Measurements from ENCODE around the gene ISCA2. TPM values are rescaled to one million over a fixed set of nuclear protein-coding genes. Genes with fewer than 3 reads are reported as not detected.

ISCA2 gene
- total RNA-seq, 1 donor from 2014 or later = 19.8 TPM

DNA sequence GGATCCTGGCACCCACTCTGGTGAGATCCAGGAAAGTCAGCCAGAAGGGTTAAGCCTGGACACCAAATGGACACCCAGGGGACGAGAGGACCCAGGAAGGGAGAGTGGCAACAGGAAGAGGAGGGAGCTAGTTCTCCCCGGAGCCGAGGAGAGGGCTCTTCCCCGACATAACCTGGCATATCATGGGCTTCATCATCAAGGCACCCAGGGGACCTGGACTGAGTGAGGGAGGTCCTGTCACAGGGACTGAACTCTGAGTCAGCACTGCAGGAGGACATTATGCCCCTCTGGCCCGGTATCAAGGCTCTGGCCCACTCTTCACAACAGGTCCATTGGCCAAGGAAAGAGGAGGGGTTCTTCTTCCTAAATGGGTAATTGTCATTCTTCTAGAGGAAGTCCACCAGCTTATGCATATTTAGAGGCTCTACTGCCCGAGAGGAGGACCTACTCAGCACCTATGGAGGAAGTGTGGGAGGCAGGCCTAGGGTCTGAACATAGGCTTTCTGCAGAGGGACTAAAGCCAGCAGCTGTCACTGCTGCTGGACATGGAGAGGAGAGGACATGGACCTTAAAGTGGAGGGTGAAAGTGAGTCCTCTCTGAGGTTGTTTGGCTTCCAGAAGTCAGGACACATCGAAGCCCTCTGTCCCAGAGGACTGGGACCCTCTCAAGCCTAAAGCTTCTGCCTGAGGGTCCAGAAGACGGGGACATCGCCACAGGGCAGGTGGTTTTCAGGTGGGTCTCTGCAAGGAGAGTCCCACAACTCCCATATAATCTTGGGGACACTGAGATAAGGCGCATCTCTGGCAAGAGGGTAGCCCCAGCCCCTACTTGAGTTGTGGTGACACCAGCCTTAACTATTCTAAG lies 18.6 kb downstream of the ISCA2 start:
- Histone ChIP-seq H3K9me3 (ENCODE audit: control insufficient read depth in 3 of 3, low read length in 3 of 3) (no peaks in the 10 kb centered on the region), H3K9ac (ENCODE audit: low read depth in 1 of 3, low read length in 3 of 3) (no peak overlapping the region), H3K27me3 (ENCODE audit: control insufficient read depth in 3 of 3, insufficient read depth in 3 of 3, low read length in 3 of 3) (peaks cover 0 to 14% (median 8%) of the 10 kb centered on the region in 3 donors), H3K4me1 (ENCODE audit: control insufficient read depth in 3 of 3, insufficient read depth in 3 of 3, low read length in 3 of 3) (peaks cover 4 to 14% (median 5%) of the 10 kb centered on the region in 3 donors), H3K4me3 (ENCODE audit: low read length in 3 of 3) (no peak overlapping the region), H3K27ac (ENCODE audit: low read depth, low read length) (no peak overlapping the region), H3K36me3 (ENCODE audit: control insufficient read depth in 3 of 3, insufficient read depth in 3 of 3, low read length in 3 of 3) (peaks cover 0 to 5% (median 4%) of the 10 kb centered on the region in 3 donors)

DNA sequence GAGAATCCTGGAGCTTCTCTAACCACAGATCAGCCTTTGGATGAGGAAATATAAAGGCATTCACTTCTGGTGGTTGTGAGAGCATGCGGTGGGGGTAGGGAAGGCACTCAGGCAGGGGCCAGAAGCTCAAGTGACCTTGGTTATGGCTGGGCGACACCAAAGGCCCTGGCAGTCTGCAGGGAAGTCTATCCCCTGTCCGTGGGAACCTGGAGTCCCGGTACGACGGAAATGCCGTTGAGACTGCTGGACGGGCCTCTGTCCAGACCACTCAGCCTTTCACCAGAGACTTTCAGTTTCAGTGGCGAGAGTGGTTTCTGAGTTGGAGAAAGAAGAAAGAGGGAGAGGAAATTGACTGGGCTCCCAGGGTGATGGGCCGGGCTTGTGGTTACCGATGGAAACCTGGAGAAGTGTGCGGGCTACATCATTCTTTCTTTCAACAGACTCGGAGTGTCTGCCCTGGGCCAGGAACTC lies 20.9 kb downstream of the ISCA2 start:
- Histone ChIP-seq H3K27me3 (ENCODE audit: control insufficient read depth in 3 of 3, insufficient read depth in 3 of 3, low read length in 3 of 3) (peaks cover 0 to 8% (median 7%) of the 10 kb centered on the region in 3 donors), H3K36me3 (ENCODE audit: control insufficient read depth in 3 of 3, insufficient read depth in 3 of 3, low read length in 3 of 3) (peaks cover 0 to 5% (median 2%) of the 10 kb centered on the region in 3 donors), H3K9me3 (ENCODE audit: control insufficient read depth in 3 of 3, low read length in 3 of 3) (no peaks in the 10 kb centered on the region), H3K4me3 (ENCODE audit: low read length in 3 of 3) (peak overlapping the region in 1 of 3 donors; percentile 11), H3K9ac (ENCODE audit: low read depth in 1 of 3, low read length in 3 of 3) (peak overlapping the region in 1 of 3 donors; percentile 47), H3K27ac (ENCODE audit: low read depth, low read length) (no peak overlapping the region), H3K4me1 (ENCODE audit: control insufficient read depth in 3 of 3, insufficient read depth in 3 of 3, low read length in 3 of 3) (peaks cover 4 to 14% (median 5%) of the 10 kb centered on the region in 3 donors)

GRCh38 chr14:74515891-74516412 lies 22.4 kb downstream of the ISCA2 start:
- Histone ChIP-seq H3K27me3 (ENCODE audit: control insufficient read depth in 3 of 3, insufficient read depth in 3 of 3, low read length in 3 of 3) (peaks cover 0 to 7% (median 3%) of the 10 kb centered on the region in 3 donors), H3K4me3 (ENCODE audit: low read length in 3 of 3) (no peak overlapping the region), H3K4me1 (ENCODE audit: control insufficient read depth in 3 of 3, insufficient read depth in 3 of 3, low read length in 3 of 3) (peaks cover 4 to 14% (median 5%) of the 10 kb centered on the region in 3 donors), H3K27ac (ENCODE audit: low read depth, low read length) (no peak overlapping the region), H3K36me3 (ENCODE audit: control insufficient read depth in 3 of 3, insufficient read depth in 3 of 3, low read length in 3 of 3) (peaks cover 0 to 3% (median 2%) of the 10 kb centered on the region in 3 donors), H3K9ac (ENCODE audit: low read depth in 1 of 3, low read length in 3 of 3) (no peak overlapping the region), H3K9me3 (ENCODE audit: control insufficient read depth in 3 of 3, low read length in 3 of 3) (no peaks in the 10 kb centered on the region)

GRCh38 chr14:74516451-74517160 lies 23.0 kb downstream of the ISCA2 start:
- Histone ChIP-seq H3K4me1 (ENCODE audit: control insufficient read depth in 3 of 3, insufficient read depth in 3 of 3, low read length in 3 of 3) (peaks cover 4 to 14% (median 5%) of the 10 kb centered on the region in 3 donors), H3K4me3 (ENCODE audit: low read length in 3 of 3) (no peak overlapping the region), H3K27me3 (ENCODE audit: control insufficient read depth in 3 of 3, insufficient read depth in 3 of 3, low read length in 3 of 3) (peaks cover 0 to under 1% (median 0%) of the 10 kb centered on the region in 3 donors)

DNA sequence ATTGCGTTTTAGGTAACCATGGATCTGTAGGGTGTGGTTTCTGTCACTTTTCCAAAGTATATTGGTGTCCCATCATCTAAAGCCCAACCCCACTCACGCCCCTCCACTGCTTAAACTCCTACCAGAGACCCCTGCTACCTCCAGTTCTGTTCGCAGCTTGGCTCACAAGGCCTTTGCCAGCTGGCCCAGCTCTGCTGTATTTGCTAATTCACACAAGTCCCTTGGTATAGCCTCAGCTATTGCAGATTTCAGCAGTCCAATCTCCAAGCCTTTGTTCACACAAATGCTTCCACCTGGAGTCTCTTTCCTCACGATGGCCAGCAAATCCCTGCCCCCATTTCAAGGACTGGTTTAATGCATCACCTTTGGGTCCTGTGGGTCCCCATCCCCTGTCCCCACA lies 24.2 kb downstream of the ISCA2 start:
- Histone ChIP-seq H3K36me3 (ENCODE audit: control insufficient read depth in 3 of 3, insufficient read depth in 3 of 3, low read length in 3 of 3) (peaks cover 0 to 9% (median 4%) of the 10 kb centered on the region in 3 donors), H3K9me3 (ENCODE audit: control insufficient read depth in 3 of 3, low read length in 3 of 3) (no peaks in the 10 kb centered on the region)

More at GRCh38 chr14:74516451-74517160, 23.0 kb downstream of the ISCA2 start:
- H3K9me3 ChIP-seq (ENCODE audit: control insufficient read depth in 3 of 3, low read length in 3 of 3) = no peaks in the 10 kb centered on the region
- peaks cover 0 to 6% (median 3%) of the 10 kb centered on the region in 3 donors for H3K36me3 ChIP-seq (ENCODE audit: control insufficient read depth in 3 of 3, insufficient read depth in 3 of 3, low read length in 3 of 3)
- H3K27ac ChIP-seq (ENCODE audit: low read depth, low read length) = no peak overlapping the region
- no peak overlapping the region for H3K9ac ChIP-seq (ENCODE audit: low read depth in 1 of 3, low read length in 3 of 3)

GRCh38 chr14:74518221-74518620 lies 24.7 kb downstream of the ISCA2 start:
- Histone ChIP-seq H3K9me3 (ENCODE audit: control insufficient read depth in 3 of 3, low read length in 3 of 3) (no peaks in the 10 kb centered on the region), H3K36me3 (ENCODE audit: control insufficient read depth in 3 of 3, insufficient read depth in 3 of 3, low read length in 3 of 3) (peaks cover 0 to 9% (median 4%) of the 10 kb centered on the region in 3 donors), H3K4me1 (ENCODE audit: control insufficient read depth in 3 of 3, insufficient read depth in 3 of 3, low read length in 3 of 3) (peaks cover 4 to 12% (median 5%) of the 10 kb centered on the region in 3 donors), H3K9ac (ENCODE audit: low read depth in 1 of 3, low read length in 3 of 3) (no peak overlapping the region), H3K4me3 (ENCODE audit: low read length in 3 of 3) (no peak overlapping the region), H3K27ac (ENCODE audit: low read depth, low read length) (no peak overlapping the region), H3K27me3 (ENCODE audit: control insufficient read depth in 3 of 3, insufficient read depth in 3 of 3, low read length in 3 of 3) (no peaks in the 10 kb centered on the region)

More for the DNA sequence above, 24.2 kb downstream of the ISCA2 start:
- Histone ChIP-seq H3K27me3 (ENCODE audit: control insufficient read depth in 3 of 3, insufficient read depth in 3 of 3, low read length in 3 of 3) (no peaks in the 10 kb centered on the region), H3K9ac (ENCODE audit: low read depth in 1 of 3, low read length in 3 of 3) (no peak overlapping the region), H3K27ac (ENCODE audit: low read depth, low read length) (no peak overlapping the region), H3K4me3 (ENCODE audit: low read length in 3 of 3) (no peak overlapping the region), H3K4me1 (ENCODE audit: control insufficient read depth in 3 of 3, insufficient read depth in 3 of 3, low read length in 3 of 3) (peaks cover 4 to 12% (median 5%) of the 10 kb centered on the region in 3 donors)

GRCh38 chr14:74519316-74520074 lies 25.9 kb downstream of the ISCA2 start:
- no peaks in the 10 kb centered on the region for H3K27me3 ChIP-seq (ENCODE audit: control insufficient read depth in 3 of 3, insufficient read depth in 3 of 3, low read length in 3 of 3)
- H3K27ac ChIP-seq (ENCODE audit: low read depth, low read length) = no peak overlapping the region
- H3K4me3 ChIP-seq (ENCODE audit: low read length in 3 of 3) = no peak overlapping the region
- no peak overlapping the region for H3K9ac ChIP-seq (ENCODE audit: low read depth in 1 of 3, low read length in 3 of 3)
- peaks cover under 1 to 4% (median 2%) of the 10 kb centered on the region in 3 donors for H3K4me1 ChIP-seq (ENCODE audit: control insufficient read depth in 3 of 3, insufficient read depth in 3 of 3, low read length in 3 of 3)
- no peaks in the 10 kb centered on the region for H3K9me3 ChIP-seq (ENCODE audit: control insufficient read depth in 3 of 3, low read length in 3 of 3)
- H3K36me3 ChIP-seq (ENCODE audit: control insufficient read depth in 3 of 3, insufficient read depth in 3 of 3, low read length in 3 of 3) = peaks cover 0 to 9% (median 4%) of the 10 kb centered on the region in 3 donors

- peaks cover 0 to 9% (median 2%) of the 10 kb centered on the region in 3 donors for H3K36me3 ChIP-seq (ENCODE audit: control insufficient read depth in 3 of 3, insufficient read depth in 3 of 3, low read length in 3 of 3)
- H3K9me3 ChIP-seq (ENCODE audit: control insufficient read depth in 3 of 3, low read length in 3 of 3) = no peaks in the 10 kb centered on the region
- no peak overlapping the region for H3K9ac ChIP-seq (ENCODE audit: low read depth in 1 of 3, low read length in 3 of 3)
- no peak overlapping the region for H3K27ac ChIP-seq (ENCODE audit: low read depth, low read length)
- H3K4me1 ChIP-seq (ENCODE audit: control insufficient read depth in 3 of 3, insufficient read depth in 3 of 3, low read length in 3 of 3) = peaks cover 14 to 22% (median 15%) of the 10 kb centered on the region in 3 donors
- no peaks in the 10 kb centered on the region for H3K27me3 ChIP-seq (ENCODE audit: control insufficient read depth in 3 of 3, insufficient read depth in 3 of 3, low read length in 3 of 3)
- no peak overlapping the region for H3K4me3 ChIP-seq (ENCODE audit: low read length in 3 of 3)
These were observed 28.2 kb downstream of the ISCA2 start for GRCh38 chr14:74521756-74522155.

- Histone ChIP-seq H3K4me3 (ENCODE audit: low read length in 3 of 3) (no peak overlapping the region), H3K9ac (ENCODE audit: low read depth in 1 of 3, low read length in 3 of 3) (no peak overlapping the region), H3K27me3 (ENCODE audit: control insufficient read depth in 3 of 3, insufficient read depth in 3 of 3, low read length in 3 of 3) (no peaks in the 10 kb centered on the region), H3K27ac (ENCODE audit: low read depth, low read length) (no peak overlapping the region), H3K36me3 (ENCODE audit: control insufficient read depth in 3 of 3, insufficient read depth in 3 of 3, low read length in 3 of 3) (peaks cover 0 to 9% (median 2%) of the 10 kb centered on the region in 3 donors), H3K4me1 (ENCODE audit: control insufficient read depth in 3 of 3, insufficient read depth in 3 of 3, low read length in 3 of 3) (peaks cover 15 to 27% (median 16%) of the 10 kb centered on the region in 3 donors), H3K9me3 (ENCODE audit: control insufficient read depth in 3 of 3, low read length in 3 of 3) (no peaks in the 10 kb centered on the region)
These were observed 29.2 kb downstream of the ISCA2 start for GRCh38 chr14:74522740-74523139.
